Measurements from ENCODE around the gene ANXA1. TPM values are rescaled to one million over a fixed set of nuclear protein-coding genes. Genes with fewer than 3 reads are reported as not detected.

The ANXA1 gene
- total and polyA plus RNA-seq, 10 of the 15 experiments (the other 5 are each of a cell fraction or from before 2014, with no cell fraction given) = 6.6 to 30.1 (median 12.6) TPM

GRCh38 chr9:73210886-73211666 is 59.4 kb downstream of the ANXA1 start (continued):
- no peak for TF ChIP-seq CUX1 (IDR thresholded peaks at IDR 0.05; ENCODE audit: insufficient replicate concordance, low read depth, low read length)
- no peak for TF ChIP-seq TAF1 (IDR thresholded peaks at IDR 0.05; ENCODE audit: borderline replicate concordance, low read depth, low read length)
- TF ChIP-seq NFYA (IDR thresholded peaks at IDR 0.05; ENCODE audit: borderline replicate concordance, low read depth, low read length) = no peak
- no peak for TF ChIP-seq SREBF2 (IDR thresholded peaks at IDR 0.05; ENCODE audit: low read length)
- TF ChIP-seq PKNOX1 (IDR thresholded peaks at IDR 0.05) = no peak
- TF ChIP-seq SPI1 (IDR thresholded peaks at IDR 0.05; ENCODE audit: borderline replicate concordance, insufficient read depth, low read depth, low read length) = no peak
- no peak for TF ChIP-seq E4F1 (IDR thresholded peaks at IDR 0.05; ENCODE audit: borderline replicate concordance, partially characterized antibody)
- TF ChIP-seq ATF2 (IDR thresholded peaks at IDR 0.05; ENCODE audit: low read length) = no peak
- TF ChIP-seq SMC3 (IDR thresholded peaks at IDR 0.05; ENCODE audit: borderline replicate concordance, low read length) = no peak
- TF ChIP-seq ZNF592 (IDR thresholded peaks at IDR 0.05) = no peak
- TF ChIP-seq JUND (IDR thresholded peaks at IDR 0.05; ENCODE audit: low read depth, low read length) = no peak

Data from GM12878 (cell line).